22Rv1 (cell line): Measurements from ENCODE around the gene RFC2.

Experiments used
- H3K27ac ChIP-seq: fragments of 450-650 bp; 2 replicates; pipeline ENCODE4 v1.5.1; 2017
- CTCF ChIP-seq: fragments of 450-650 bp; IDR thresholded peaks from 2 replicates; pipeline ENCODE4 v1.5.1; 2017; ENCODE audit warnings: mild to moderate bottlenecking
- ZFX ChIP-seq: fragments of 450-650 bp; IDR thresholded peaks from 2 replicates; pipeline ENCODE4 v1.6.1; 2017; ENCODE audit warnings: antibody characterized with exemption, borderline replicate concordance

RFC2 gene

GRCh38 chr7:74266191-74266963, 12.2 kb upstream of the RFC2 start:
- no peak overlapping the region for H3K27ac ChIP-seq
- TF ChIP-seq ZFX (no peak), CTCF (no peak)

GRCh38 chr7:74263399-74264120, 9.4 kb upstream of the RFC2 start:
- no peak for TF ChIP-seq CTCF
- TF ChIP-seq ZFX: no peak
- H3K27ac ChIP-seq: no peak overlapping the region

- TF ChIP-seq CTCF: no peak
- TF ChIP-seq ZFX: no peak
- H3K27ac ChIP-seq: no peak overlapping the region
Observed at GRCh38 chr7:74262639-74263398, 8.6 kb upstream of the RFC2 start.

GRCh38 chr7:74258639-74259038, 4.4 kb upstream of the RFC2 start:
- peak overlapping the region; percentile 27 for H3K27ac ChIP-seq

GRCh38 chr7:74256491-74257408, 2.6 kb upstream of the RFC2 start:
- TF ChIP-seq ZFX: no peak
- TF ChIP-seq CTCF: no peak
- peak overlapping the region; percentile 92; the same call in 1 of the 2 replicates for H3K27ac ChIP-seq

More at GRCh38 chr7:74258639-74259038, 4.4 kb upstream of the RFC2 start:
- TF ChIP-seq CTCF (no peak), ZFX (no peak)

- H3K27ac ChIP-seq: peak overlapping the region; percentile 92
Observed at GRCh38 chr7:74255461-74255860, 1.3 kb upstream of the RFC2 start.

- peak overlapping the region; percentile 92 for H3K27ac ChIP-seq
Observed at GRCh38 chr7:74254858-74255379, 720 bp upstream of the RFC2 start.

More at GRCh38 chr7:74254858-74255379, 720 bp upstream of the RFC2 start:
- TF ChIP-seq ZFX (no peak), CTCF (no peak)
